ENCODE results near the gene IFNLR1.

Gene IFNLR1

DNA sequence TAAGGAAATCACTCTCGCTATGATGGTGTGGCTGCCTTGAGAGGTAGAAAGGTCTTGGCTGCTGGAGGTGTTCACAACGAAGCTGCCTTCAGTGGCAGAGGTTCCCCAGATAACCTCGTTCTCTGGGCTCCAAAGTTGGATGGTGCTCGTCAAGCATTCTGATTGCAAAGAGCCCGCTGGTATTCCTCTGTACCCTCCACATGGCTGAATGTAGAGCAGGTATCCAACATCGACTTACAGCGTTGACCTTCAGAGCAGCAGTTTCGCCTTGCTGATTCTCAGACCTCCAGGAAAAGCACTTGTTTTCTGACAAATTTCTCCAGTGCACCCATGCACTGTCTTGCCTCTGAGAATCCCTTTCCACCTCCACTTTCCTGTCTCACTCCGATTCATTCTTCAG, 39.9 kb downstream of the IFNLR1 start:
- DNase-seq: no peak

DNA sequence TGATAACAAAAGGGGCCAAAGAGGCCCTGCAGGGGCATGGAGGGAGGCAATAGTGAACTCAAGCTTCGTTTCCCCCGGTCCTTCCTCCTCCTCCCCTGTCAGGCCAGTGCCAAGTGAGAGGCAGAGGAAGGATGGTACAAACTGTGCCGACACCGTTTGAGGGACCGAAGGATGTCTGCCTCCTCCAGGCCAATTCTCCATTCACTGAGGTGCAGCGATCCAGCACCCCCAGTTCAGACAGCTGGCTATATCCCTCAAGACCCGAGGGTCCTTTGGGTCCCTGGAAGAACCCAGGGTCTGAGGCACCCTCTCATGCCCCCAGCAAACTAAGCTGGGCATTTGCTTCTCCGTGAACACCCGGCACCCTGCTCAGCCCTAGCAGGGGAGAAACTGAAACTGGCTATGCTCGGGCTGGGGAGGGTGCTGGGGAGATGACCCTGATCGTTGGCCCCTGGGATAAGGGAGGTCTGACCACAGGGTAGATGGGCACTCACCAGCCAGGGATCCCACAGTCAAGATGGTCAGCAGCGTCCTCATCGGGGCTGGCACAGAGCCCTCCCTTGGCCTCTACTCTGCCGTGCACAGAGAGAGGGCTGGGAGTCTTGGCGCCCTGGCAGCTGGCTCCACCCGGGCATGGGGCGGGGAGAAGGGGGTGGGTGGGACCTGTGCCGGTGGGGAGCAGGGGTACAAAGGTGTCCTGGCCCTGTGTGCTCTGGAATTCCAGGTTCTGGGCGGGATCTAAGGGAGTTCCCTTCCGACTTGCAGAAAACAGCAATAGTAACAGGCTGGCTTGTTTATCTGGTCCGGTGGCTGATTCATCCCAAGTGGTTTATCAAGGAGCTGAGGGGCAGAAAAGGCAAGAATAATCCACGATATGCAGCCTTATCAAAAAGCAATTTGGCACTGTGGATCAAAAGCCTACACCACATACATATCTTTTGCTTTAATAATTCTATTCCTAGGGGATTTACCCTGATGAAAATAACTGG, 44.2 kb downstream of the IFNLR1 start, which contains the start of gene IL22RA1:
IL22RA1 (minus strand) TSS at position 595 of the 989 bp plus-strand sequence; CDS start at position 537, 58 bp downstream.
- DNase-seq: no peak

DNA sequence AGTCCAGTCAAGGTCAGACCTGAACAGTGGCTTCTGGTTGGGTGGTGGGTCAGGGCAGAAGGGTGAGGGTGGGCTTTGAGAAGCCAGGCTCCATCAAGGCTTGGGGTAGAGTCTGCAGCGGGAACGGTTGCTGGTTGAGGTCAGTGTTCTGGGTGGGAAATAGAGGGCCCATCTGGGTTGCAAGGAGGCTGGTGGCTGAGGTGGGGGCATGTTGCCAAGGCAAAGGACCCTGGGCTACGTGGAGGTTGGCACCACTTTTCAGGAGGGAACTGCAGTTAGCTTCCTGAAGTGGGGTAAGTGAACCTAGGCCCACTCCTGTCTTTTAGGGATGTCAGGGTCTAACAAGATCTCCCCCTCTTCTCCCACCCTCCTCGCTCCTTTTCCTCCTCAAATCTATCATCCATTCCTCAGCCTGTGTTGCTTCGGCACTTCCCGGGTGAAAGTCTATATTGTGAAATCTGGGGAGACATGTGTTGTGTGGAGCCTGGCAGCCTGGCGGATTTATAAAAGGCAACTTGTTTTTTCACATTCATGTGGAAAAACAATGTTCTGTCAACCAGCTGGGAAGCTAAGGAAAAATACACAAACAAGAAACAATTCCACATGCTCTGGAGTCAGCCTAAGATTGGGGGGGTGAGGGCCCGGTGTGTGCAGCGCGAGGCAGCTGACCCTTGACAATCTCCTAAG, 45.6 kb downstream of the IFNLR1 start:
- no peak for DNase-seq

DNA sequence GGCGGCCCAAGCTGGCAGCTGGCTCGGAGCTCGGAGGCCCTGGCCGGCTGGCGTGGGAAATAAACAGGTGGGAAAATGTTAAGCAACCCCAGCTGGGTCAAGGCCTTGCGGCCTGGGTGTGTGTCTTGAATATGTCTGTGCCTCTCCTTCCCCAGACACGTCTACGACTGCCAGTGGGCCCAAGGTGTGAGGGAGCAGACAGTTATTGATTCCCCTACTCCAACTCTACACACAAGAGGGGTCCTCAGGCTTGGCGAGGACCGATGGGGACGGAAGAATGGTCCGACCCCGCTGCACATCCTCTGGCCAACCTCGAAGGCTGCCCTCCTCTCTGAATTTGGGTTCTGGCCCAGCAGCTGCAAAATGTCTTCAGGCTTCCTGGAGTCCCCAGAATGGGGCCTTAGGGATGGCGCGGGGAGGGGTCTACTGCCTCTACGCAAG, 46.3 kb downstream of the IFNLR1 start:
- no peak for DNase-seq

DNA sequence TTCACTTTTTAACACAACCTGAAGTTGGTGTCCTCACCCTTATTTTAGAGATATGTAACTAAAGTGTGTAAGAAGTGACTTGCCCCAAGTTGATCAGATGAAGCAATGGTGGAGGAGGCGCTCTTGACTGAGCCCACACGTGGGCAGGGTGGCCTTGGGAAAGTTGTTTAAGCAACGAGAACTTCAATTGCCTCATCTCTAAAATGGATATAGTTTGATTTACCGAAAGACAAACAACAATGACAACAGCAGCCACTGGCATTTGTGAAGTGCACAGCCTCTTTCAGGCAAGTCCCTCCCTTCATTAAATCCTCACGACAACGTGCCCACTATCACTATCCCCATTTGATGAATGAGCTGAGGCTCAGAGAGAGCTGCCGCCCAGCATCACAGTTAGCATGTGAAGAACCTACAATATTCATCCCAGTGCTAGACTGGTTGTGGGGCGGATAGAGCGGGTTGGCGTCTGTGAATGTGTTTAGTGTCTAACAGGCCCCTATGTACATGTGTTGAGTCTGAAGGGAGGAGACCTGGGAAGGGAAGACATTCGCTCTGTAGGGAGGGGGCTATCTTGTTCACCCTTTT, 47.2 kb downstream of the IFNLR1 start:
- DNase-seq: no peak

DNA sequence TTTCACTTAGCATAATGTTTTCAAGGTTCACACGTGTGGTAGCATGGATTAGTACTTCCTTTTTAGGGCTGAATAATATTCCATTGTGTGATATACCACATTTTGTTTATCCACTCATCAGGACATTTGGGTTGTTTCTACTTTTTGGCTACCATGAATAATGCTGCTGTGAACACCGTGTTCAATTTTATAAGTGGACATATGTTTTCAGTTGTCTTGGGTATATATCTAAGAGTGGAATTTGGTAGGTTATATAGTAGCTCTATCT, 47.9 kb downstream of the IFNLR1 start:
- no peak for DNase-seq

DNA sequence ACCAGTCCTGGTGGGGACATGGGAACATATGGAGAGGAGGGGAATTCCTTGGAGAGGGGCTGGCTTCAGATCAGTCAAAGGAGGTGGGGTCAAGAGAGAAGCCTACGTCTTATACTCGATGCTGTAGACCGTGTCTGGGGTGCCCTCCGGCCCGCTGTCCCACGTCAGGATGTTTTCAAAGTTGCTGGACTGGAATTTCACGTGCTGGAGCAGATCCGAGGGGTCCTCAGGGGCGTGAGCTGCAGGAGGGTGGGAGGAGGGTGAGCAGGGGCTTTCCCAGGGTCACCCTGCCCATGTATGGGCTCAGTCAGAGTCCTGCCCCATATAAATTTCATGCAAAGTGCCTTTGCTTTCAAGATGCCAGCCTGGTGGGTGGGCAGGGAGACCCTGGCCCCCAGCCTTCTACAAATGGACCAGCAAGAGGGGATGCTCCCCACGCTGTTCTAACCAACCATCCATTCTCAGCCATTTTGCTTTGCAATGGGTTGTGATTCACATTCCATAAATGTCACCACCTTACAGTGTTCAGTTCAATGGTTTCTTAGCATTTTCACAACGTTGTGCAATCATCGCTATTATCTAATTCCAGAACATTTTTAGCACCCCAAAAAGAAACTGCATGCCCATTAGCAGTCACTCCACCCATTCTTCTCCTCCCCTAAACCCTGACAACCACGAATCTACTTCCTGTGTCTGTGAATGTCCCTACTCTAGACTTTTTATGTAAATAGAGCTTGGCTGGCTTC, 48.4 kb downstream of the IFNLR1 start:
- DNase-seq: no peak

DNA sequence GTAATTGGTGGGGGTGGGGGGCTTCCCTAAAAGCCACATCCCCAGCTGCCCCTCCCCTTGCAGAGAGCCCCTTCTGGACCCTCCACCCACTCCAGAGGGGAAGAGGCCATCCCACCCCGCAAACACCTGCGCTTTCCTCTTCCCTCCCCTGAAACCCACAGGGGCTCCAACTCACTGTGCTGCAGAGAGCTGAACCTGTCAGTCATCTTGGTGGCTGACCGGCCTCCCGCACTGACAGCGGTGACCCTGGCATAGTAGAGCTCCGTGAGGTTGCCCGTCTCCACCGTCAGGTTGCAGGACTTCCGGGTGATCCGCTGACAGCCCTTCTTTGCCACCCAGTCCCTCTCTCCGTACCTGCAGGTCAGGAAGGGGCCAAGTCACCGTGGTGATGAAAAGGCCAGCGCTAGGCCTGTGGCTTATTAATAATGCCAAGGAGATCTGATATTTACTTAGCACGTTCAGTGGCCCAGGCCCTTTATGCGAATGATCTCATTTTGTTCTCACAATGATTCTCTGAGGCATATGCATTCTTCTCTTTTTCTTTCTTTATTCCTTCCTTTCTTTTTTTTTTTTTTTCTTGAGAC, 50.0 kb downstream of the IFNLR1 start:
- no peak for DNase-seq

DNA sequence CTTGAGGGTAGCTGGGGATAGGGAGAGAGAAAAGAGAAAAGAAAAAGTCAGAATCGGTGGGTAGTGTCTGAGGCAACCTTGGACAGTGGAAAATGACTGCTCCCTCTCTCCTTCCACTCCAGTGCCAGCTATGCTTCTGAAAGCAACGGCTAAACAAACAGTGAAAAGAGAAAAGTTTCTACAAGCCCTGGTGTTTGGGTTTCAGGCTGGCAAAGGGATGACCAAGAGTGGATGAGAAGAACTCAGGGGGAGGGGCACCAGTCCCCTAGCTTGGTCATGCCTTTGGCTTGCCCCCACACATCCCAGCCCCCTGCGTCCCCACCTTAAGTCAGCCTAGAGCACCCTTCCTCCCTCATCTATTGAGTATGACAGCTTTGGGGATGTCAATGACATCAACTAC, 52.7 kb downstream of the IFNLR1 start:
- no peak for DNase-seq

DNA sequence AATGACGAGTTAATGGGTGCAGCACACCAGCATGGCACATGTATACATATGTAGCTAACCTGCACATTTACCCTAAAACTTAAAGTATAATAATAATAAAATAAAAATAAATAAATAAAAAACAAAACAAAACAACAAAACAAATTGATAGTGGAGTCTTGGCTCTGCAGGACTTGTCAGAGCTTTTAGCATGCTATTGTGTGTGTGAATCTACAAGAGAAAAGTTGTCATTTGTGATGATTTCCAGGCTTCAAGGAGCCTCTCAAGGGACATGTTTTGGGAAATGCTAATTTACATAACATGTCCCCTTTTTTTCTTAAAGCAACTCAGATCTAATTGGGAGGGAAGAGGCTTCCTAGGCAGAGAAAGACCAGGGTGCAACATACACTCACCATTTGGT, 53.3 kb downstream of the IFNLR1 start:
- DNase-seq: no peak

DNA sequence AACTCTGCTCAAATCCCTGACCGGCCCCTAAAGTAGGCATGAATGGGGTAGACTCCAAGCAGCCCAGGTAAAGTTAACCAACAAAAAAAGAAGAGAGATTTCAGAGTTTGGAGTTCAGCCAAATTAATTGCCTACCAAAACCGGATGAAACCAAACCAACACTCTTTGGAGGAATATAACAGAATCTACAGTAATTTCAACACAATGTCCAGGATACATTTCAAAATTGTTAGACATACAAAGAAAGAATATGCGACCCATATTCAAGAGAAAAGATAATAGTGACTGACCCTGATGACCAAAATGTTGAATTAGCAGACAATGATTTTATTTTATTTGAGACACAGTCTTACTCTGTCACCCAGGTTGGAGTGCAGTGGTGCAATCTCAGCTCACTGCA, 56.7 kb downstream of the IFNLR1 start:
- no peak for DNase-seq

DNA sequence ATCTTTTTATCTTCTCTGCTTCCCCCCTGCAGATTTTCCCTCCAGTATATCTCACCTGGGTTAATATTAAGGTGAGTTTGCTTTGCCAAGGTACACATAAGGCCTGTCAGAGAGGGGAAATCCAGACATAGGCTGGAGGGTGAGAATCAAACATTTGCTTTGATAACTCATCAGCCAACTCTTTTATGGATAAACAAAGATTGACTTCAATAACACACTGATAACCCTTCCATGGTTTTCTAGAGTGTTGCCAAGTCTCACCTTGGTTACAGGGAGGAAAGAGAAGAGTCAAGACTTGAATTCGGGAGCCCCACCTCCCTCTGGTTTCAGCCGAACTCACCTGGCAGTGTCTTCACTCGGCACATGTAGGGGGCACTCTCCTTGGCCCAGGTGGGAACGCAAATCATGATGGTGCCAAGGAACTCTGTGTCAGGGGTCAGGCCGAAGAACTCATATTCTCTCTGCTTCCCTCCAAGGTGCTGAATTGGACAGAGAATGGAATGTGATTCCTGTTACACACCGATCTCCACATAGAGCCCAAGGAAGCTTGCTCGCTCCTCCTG, 59.2 kb downstream of the IFNLR1 start:
- DNase-seq: no peak

DNA sequence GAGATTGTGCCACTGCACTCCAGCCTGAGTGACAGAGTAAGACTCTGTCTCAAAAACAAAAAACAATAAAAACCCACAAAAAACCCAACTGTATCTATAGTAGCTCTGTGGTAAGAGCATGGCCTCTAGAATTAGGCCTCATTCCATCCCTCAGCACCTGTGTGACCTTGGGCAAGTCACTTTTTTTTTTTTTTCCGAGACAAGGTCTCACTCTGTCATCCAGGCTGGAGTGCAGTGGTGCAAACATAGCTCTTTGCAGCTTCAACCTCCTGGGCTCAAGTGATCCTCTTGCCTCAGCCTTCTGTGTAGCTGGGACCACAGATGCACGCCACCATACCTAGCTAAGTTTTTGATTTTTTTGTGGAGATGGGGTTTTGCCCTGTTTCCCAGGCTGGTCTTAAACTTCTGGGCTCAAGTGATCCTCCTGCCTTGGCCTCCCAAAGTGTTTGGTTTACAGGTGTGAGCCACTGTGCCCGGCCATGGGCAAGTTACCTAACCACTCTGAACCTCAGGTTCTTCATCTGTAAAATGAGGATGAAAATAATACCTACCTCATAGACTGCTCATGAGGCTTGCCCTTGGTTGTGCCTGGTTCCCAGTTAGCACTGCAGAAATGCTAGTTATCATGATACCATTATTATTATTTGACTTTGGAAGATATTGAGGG, 59.8 kb downstream of the IFNLR1 start:
- DNase-seq: no peak

DNA sequence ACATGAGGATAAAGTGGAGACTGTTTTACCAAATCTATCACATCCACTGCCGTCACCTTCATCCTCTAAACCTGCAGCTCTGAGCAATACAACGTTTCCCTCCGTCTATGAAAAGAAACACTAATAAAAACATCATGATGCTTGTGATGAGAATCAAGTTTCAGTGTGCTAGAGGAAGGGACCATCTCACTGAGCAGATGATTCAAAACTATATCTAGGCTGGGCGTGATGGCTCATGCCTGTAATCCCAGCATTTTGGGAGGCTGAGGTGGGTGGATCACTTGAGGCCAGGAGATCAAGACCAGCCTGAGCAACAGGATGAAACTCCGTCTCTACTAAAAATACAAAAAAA, 60.4 kb downstream of the IFNLR1 start:
- DNase-seq: no peak

DNA sequence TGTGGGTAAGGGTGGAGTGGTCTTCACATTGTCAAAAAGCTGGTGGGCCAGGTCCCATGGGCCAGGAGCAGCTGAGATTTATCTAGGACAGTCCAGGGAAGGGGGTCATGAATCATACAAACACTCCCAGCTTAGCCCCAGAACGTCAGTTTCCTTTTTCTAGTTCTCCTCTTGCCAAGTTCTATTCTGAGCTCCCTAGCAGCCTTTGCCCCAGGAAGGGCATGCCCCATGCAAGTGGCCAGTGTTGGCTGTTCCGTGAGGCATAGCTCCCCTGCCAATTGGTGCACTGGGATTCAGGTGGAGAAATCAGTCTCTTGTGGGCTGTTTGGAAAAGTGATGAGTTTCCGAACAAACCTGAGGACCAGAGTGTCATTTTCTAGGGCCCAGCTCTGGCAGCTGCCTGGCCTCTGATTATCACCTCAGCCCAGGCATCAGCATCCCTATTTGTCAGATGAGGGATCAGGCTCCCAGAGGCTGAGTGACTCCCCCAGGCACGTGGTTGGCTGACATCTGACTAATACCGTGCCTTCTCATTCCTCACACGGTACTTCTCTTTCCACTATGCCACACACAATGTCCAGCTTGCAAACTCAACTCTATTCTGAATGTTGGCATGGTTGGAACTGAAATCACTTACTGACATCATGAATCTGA, 60.9 kb downstream of the IFNLR1 start:
- DNase-seq: no peak

DNA sequence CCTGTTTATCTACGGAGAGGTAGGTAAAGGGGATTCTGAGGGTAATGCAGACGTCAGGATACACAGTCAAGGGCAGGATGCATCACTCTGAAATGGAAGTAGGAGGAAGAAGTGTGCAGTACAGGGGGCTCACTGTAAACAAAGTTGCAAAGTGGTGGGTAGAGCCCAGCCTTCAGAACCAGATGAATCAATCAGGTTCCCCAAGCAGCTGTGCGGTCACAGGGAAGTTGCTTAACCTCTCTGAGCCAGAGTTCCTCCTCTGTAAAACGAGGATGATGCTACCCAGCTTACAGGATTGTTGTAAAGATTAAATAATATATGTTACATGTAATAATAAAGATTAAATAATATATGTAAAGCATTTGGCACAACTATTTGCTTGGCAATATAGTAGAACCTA, 61.6 kb downstream of the IFNLR1 start:
- DNase-seq: no peak

DNA sequence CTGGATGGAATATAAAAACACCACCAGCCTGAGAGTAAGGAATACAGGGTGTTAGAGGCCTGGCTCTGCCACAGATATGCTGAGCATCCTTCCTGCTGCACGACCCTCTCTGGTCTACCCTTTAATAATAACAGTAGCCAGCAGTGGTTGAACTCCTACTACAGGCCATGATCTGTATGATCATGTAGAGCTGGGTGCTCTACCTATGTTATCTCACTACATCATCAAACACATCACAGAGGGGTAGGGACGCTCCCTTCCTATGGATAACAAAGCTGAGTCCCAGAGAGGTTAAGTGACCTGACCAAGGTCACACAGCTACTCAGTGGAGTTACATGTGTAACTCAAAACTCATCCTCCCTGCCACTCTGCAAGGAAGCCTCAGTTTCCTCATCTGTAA, 62.1 kb downstream of the IFNLR1 start:
- no peak for DNase-seq

DNA sequence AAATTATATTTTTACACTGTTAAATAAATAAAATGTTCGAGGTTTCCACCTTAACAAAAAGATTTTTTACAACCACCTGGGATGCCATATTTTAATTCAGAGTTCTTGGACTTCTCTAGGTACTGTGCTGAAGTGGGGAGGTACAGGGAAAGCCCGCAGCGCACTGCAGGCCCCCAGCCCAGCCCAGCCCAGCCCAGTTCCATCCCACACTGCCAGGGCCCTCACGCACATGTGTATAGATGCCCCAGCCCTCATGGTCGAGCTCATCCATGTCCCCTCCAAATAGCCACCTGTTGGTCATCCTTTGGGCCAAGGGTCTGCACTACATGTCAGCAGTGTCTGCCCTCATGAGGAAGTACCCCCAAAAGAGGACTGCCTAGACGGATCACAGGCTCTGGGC, 63.5 kb downstream of the IFNLR1 start:
- no peak for DNase-seq

DNA sequence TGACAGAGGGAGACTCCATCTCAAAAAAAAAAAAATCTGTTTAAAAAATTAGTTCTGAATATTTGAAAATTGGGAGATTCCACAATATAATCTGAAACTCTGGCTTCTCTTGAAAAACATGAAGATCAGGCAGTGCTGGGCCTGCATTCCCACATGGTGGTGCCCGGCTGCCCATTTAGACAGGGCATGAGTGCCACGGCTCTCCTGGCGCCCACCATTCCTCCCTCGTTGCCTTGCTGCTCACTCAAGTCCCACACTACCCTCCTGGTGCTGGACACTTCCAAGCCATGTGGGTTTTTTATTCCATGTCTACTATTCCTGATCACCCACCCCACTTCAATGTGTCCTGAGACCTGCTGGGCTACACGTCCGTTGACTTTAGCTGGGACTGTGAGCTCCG, 64.3 kb downstream of the IFNLR1 start:
- no peak for DNase-seq

DNA sequence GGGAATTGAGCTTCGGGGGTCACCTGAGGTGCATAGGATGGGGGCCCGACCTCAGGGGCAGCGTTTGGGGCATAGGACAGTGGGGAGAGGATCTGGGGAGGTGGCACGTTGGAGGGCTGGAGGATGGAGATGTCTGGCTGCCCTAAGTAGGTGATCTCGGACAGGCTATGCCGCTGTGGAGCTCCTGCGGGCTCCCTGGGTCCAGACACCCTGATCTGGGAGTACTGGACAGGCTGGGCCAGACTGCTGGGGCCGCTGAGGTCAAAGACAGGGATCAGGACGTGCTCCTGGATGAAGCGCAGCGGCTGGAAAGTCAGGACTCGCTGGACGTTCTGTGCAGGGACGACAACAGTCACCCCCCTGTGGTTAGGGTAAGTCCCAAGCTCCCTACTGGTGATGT, 65.7 kb downstream of the IFNLR1 start:
- no peak for DNase-seq

DNA sequence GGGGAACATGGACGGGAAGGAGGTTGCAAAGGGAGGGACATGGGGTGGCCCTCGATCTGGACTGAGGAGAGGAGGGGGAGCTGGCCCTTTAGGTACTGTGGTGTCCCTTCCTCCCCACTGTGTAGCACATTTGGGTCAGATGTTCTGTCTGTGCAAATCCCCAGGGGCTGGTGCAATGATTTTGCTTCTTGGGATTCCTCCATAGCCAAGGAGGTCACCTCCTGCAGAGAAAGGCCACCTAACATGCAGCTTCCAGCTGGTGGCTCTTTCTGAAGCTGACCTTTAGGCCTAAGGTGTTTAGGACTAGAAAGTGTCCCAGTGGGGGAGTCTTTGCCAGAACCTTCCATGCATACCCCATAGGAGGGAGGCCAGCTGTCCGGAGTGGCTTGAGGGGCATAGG, 66.1 kb downstream of the IFNLR1 start:
- DNase-seq: no peak
